Uterus (tissue), 2 donors: ENCODE results near the gene GPR142.

Experiments
- CTCF ChIP-seq, 4 experiments: fragments of 200-600 bp in 2 of 4; fragments of 450-650 bp in 2 of 4; sonication (generic) in 2 of 4; IDR thresholded peaks; one replicate each; pipeline ENCODE4 v1.5.1; 2016 to 2019; ENCODE audit warnings: antibody characterized with exemption in 4 of 4, mild to moderate bottlenecking in 2 of 4, moderate library complexity in 1 of 4
- POLR2A ChIP-seq, 2 donors: fragments of 450-650 bp; IDR thresholded peaks; one replicate each; pipeline ENCODE4 v1.6.1; 2016; ENCODE audit warnings: antibody characterized with exemption in 2 of 2, mild to moderate bottlenecking in 1 of 2, moderate library complexity in 1 of 2

- TF ChIP-seq POLR2A (IDR thresholded peaks at IDR 0.05) (no peak), CTCF (IDR thresholded peaks at IDR 0.05) (no peak)
Measured at GRCh38 chr17:74413491-74413890, 46.2 kb downstream of the GPR142 start.
